NCI-H345 (cell line): ENCODE results near the gene KRT13.

Source experiments
- DNase-seq: peaks from one replicate; lab custom pipeline; 2025; lab: John Stamatoyannopoulos, UW

KRT13 gene

GRCh38 chr17:41467561-41467960 is 37.9 kb downstream of the KRT13 start:
- no peak for DNase-seq

GRCh38 chr17:41466988-41467387 is 38.4 kb downstream of the KRT13 start, which contains the start of gene KRT32:
Gene KRT32 (minus strand): TSS chr17:41467386. CDS start chr17:41467325, 61 bp downstream.
- no peak for DNase-seq

- DNase-seq: no peak
These were observed 40.7 kb downstream of the KRT13 start for GRCh38 chr17:41464682-41465081.

- no peak for DNase-seq
These were observed 41.2 kb downstream of the KRT13 start for GRCh38 chr17:41464173-41464572.

- no peak for DNase-seq
These were observed 41.7 kb downstream of the KRT13 start for GRCh38 chr17:41463746-41464145.

GRCh38 chr17:41462705-41463104 is 42.7 kb downstream of the KRT13 start:
- DNase-seq: no peak

GRCh38 chr17:41457676-41458075 is 47.7 kb downstream of the KRT13 start:
- DNase-seq: no peak

- DNase-seq: no peak
These were observed 49.2 kb downstream of the KRT13 start for GRCh38 chr17:41456204-41456603.

- no peak for DNase-seq
These were observed 50.2 kb downstream of the KRT13 start for GRCh38 chr17:41455236-41455635.

- DNase-seq: no peak
These were observed 52.3 kb downstream of the KRT13 start for GRCh38 chr17:41453066-41453465.

GRCh38 chr17:41452281-41452680 is 53.1 kb downstream of the KRT13 start:
- no peak for DNase-seq

- no peak for DNase-seq
These were observed 54.2 kb downstream of the KRT13 start for GRCh38 chr17:41451154-41451728.
